GM12878 (cell line): ENCODE data around the gene LIG1.

ENCODE experiments used
- GABPA ChIP-seq: IDR thresholded peaks from 2 replicates; pipeline ENCODE4 v1.6.1; 2014; ENCODE audit warnings: antibody characterized with exemption, low read depth, mild to moderate bottlenecking, inconsistent platforms
- POLR2A ChIP-seq: IDR thresholded peaks from 2 replicates; pipeline ENCODE4 v1.6.1; 2011; ENCODE audit warnings: low read depth, mild to moderate bottlenecking, low read length

GRCh38 chr19:48152551-48152950 is 17.6 kb downstream of the LIG1 start:
- TF ChIP-seq POLR2A, result no peak
- no peak for TF ChIP-seq GABPA
